Left lung (tissue), 10 donors: ENCODE data around the gene PRKN. TPM values are rescaled to one million over a fixed set of nuclear protein-coding genes. Genes with fewer than 3 reads are reported as not detected.

Source experiments
- ATAC-seq: fragments of 200-7000 bp; cut with Tn5 transposase; one replicate; pipeline ENCODE4 v1.9.1; 2020; ENCODE audit warnings: moderate library complexity
- DNase-seq, 4 donors: peaks; one replicate each; pipeline ENCODE4 v3.0.0-alpha.2; 2013 to 2020
- H3K27ac ChIP-seq, 2 donors: fragments of 200-600 bp; sonication (generic) in 1 of 2; one replicate each; pipeline versions ENCODE4 v1.5.0 to v1.8.0; 2020 to 2021
- H3K27me3 ChIP-seq, 2 donors: fragments of 200-600 bp; sonication (generic) in 1 of 2; one replicate each; pipeline versions ENCODE4 v1.5.0 to v1.8.0; 2020 to 2021
- H3K36me3 ChIP-seq, 2 donors: fragments of 200-600 bp; sonication (generic) in 1 of 2; one replicate each; pipeline versions ENCODE4 v1.5.0 to v1.8.0; 2020 to 2021
- H3K4me1 ChIP-seq, 2 donors: fragments of 200-600 bp; one replicate each; pipeline ENCODE4 v1.8.0; 2021
- H3K4me3 ChIP-seq, 2 donors: fragments of 200-600 bp; sonication (generic) in 1 of 2; one replicate each; pipeline versions ENCODE4 v1.5.0 to v1.8.0; 2020 to 2021; ENCODE audit warnings: mild to moderate bottlenecking in 1 of 2
- H3K9me3 ChIP-seq, 2 donors: fragments of 200-600 bp; sonication (generic) in 1 of 2; one replicate each; pipeline versions ENCODE4 v1.5.0 to v1.8.0; 2020 to 2021
- CTCF ChIP-seq, 2 donors: fragments of 200-600 bp; sonication (generic) in 1 of 2; IDR thresholded peaks; one replicate each; pipeline versions ENCODE4 v1.5.0 to v1.8.0; 2021; ENCODE audit warnings: antibody characterized with exemption in 2 of 2
- intact Hi-C, 2 donors: fragments of 100-400 bp; cut with DNase I; formaldehyde crosslinking; loops; one replicate each; pipeline versions ENCODE4 v1.11.2 to v1.14.2; 2022
- polyA plus RNA-seq, 6 donors: library from polyadenylated mRNA; unstranded; fragments of 120-200 nt; gene quantifications; one replicate each; pipeline ENCODE4 v1.2.1, GENCODE V29; 2013; ENCODE audit not compliant: insufficient read length in 6 of 6
- total RNA-seq, 2 donors: library from RNA; stranded (reverse); fragmentation: NEBNext Ultra II Directional; extraction: Animal tissue kit (Norgen Biotek cat#: 25700); gene quantifications; one replicate each; pipeline ENCODE4 v1.2.1, GENCODE V29; 2021
- donor health status: DM: no; HTN: yes; CAD: no.
- donor health status: DM: no; HTN: no; CAD: no.

The PRKN gene
- total and polyA plus RNA-seq, 8 donors, result 1.9 to 4.3 (median 2.5) TPM

GRCh38 chr6:161511447-161512095, 1216.0 kb downstream of the PRKN start:
- no peak for ATAC-seq
- Histone ChIP-seq H3K27ac (no peak overlapping the region), H3K4me1 (no peaks in the 10 kb centered on the region), H3K4me3 (no peak overlapping the region), H3K9me3 (peaks cover 0 to 2% of the 10 kb centered on the region in 2 donors), H3K27me3 (no peaks in the 10 kb centered on the region), H3K36me3 (no peaks in the 10 kb centered on the region)
- DNase-seq, result no peak
- no peak for TF ChIP-seq CTCF (IDR thresholded peaks at IDR 0.05)
- intact Hi-C loops, result no loop called here

GRCh38 chr6:161508341-161508740, 1219.2 kb downstream of the PRKN start:
- intact Hi-C loops, result no loop called here
- TF ChIP-seq CTCF (IDR thresholded peaks at IDR 0.05), result no peak
- Histone ChIP-seq H3K4me3 (no peak overlapping the region), H3K4me1 (no peaks in the 10 kb centered on the region), H3K9me3 (peaks cover 0 to 2% of the 10 kb centered on the region in 2 donors), H3K27ac (no peak overlapping the region), H3K27me3 (no peaks in the 10 kb centered on the region), H3K36me3 (no peaks in the 10 kb centered on the region)
- DNase-seq (no peak), ATAC-seq (no peak)

- intact Hi-C loops, result no loop called here
- Histone ChIP-seq H3K4me1 (no peaks in the 10 kb centered on the region), H3K36me3 (no peaks in the 10 kb centered on the region), H3K4me3 (no peak overlapping the region), H3K9me3 (peaks cover 0 to 2% of the 10 kb centered on the region in 2 donors), H3K27ac (no peak overlapping the region), H3K27me3 (no peaks in the 10 kb centered on the region)
- no peak for TF ChIP-seq CTCF (IDR thresholded peaks at IDR 0.05)
- DNase-seq, result no peak
- no peak for ATAC-seq
Observed at GRCh38 chr6:161507375-161507774, 1220.2 kb downstream of the PRKN start.

- intact Hi-C loops, result no loop called here
- DNase-seq (no peak), ATAC-seq (no peak)
- no peak for TF ChIP-seq CTCF (IDR thresholded peaks at IDR 0.05)
- Histone ChIP-seq H3K9me3 (no peaks in the 10 kb centered on the region), H3K4me1 (no peaks in the 10 kb centered on the region), H3K27me3 (no peaks in the 10 kb centered on the region), H3K36me3 (no peaks in the 10 kb centered on the region), H3K4me3 (no peak overlapping the region), H3K27ac (no peak overlapping the region)
Observed at GRCh38 chr6:161503570-161503969, 1224.0 kb downstream of the PRKN start.

GRCh38 chr6:161498881-161499280, 1228.7 kb downstream of the PRKN start:
- H3K27me3 ChIP-seq, result no peaks in the 10 kb centered on the region
- H3K4me1 ChIP-seq, result no peaks in the 10 kb centered on the region
- no peaks in the 10 kb centered on the region for H3K36me3 ChIP-seq
- no peak overlapping the region for H3K27ac ChIP-seq
- DNase-seq, result no peak
- no peak for ATAC-seq
- no peak overlapping the region for H3K4me3 ChIP-seq
- TF ChIP-seq CTCF (IDR thresholded peaks at IDR 0.05), result no peak
- peaks cover 0 to 2% of the 10 kb centered on the region in 2 donors for H3K9me3 ChIP-seq
- intact Hi-C loops, result no loop called here
